Cardiac fibroblast (primary cell): ENCODE measurements around the gene LY6G5B.

Experiments
- DNase-seq, 2 donors: peaks; one replicate each; pipeline versions ENCODE4 v3.0.0 to v3.0.0-alpha.2; 2010; ENCODE audit warnings: low read depth in 2 of 2
- H3K4me3 ChIP-seq, 2 donors: replicated peaks in 1 of 2; 1 replicate in 1 of 2; 2 replicates in 1 of 2; pipeline ENCODE4 v1.5.1; 2011; ENCODE audit warnings: low read depth in 2 of 2, low read length in 2 of 2, mild to moderate bottlenecking in 2 of 2, moderate library complexity in 1 of 2
- CTCF ChIP-seq: IDR thresholded peaks from one replicate; pipeline ENCODE4 v1.5.1; 2011; ENCODE audit warnings: low read depth, mild to moderate bottlenecking, low read length, inconsistent platforms

The LY6G5B gene

DNA sequence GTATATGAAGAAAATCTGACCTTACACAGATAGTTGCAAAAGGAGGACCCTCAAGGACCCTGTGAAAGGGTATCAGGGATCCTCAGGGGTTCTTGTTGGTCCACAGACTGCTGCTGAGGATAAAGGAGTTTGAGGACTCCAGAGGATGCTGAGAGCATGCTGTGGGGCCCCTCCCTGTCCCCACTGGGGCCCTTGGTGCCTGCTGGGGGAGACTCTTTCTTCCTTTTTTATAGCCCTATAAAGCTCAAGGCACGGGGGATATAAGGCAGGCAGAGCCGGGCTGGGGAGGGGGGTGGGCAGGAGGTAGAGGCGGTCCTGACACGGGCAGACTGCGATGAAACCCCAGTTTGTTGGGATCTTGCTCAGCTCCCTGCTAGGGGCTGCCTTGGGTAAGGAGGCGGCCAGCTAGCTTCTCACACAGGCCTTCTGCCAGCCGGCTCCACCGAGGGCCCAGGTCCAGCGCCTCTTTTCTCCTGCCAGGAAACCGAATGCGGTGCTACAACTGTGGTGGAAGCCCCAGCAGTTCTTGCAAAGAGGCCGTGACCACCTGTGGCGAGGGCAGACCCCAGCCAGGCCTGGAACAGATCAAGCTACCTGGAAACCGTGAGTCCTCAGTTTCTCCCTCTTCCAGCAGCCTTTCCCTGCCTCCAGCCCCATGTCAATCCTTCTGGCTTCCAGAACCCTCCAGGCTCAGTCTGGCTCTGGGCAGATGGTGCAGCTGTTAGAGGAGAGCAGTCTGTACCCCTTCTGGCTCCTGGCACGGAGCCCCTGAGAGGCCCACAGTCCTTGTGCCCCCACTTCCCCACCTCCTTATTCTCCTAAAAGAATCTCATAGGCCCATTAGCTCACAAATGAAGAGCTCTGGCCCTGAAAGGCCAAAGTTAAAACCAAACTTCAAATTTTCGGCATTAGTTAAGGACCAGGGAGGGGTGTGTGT lies 45.5 kb downstream of the LY6G5B start, which contains the start of gene LY6G6D:
Gene LY6G6D, plus strand, starts transcription at position 327 of the 937 bp plus-strand sequence. Its CDS starts 8 bp downstream, at position 335.
- TF ChIP-seq CTCF: no peak
- no peak within 1 kb of the TSS for H3K4me3 ChIP-seq
- DNase-seq: no peak

DNA sequence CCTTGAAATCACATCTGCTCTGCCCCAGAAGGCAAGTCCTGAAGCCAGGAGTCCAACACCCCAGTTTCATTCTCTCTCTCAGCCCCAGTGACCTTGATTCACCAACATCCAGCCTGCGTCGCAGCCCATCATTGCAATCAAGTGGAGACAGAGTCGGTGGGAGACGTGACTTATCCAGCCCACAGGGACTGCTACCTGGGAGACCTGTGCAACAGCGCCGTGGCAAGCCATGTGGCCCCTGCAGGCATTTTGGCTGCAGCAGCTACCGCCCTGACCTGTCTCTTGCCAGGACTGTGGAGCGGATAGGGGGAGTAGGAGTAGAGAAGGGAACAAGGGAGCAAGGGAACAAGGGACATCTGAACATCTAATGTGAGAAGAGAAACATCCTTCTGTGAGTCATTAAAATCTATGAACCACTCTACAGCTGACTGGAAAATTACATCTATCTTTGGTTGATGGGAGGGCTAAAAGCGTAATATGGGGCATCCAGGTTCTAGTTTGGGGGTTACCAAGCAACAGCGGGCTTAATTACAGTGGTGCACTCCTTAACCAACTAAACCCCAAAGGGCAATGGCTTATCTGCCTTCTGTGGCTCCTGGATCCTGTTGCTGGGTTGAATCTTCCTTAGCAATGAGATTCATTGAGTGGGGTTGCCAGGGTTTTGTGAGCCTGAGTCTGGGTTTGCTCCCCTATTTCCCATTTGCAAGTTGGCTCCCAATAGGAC lies 47.9 kb downstream of the LY6G5B start:
- no peak for DNase-seq
- no peak for TF ChIP-seq CTCF
- no peak overlapping the region for H3K4me3 ChIP-seq

DNA sequence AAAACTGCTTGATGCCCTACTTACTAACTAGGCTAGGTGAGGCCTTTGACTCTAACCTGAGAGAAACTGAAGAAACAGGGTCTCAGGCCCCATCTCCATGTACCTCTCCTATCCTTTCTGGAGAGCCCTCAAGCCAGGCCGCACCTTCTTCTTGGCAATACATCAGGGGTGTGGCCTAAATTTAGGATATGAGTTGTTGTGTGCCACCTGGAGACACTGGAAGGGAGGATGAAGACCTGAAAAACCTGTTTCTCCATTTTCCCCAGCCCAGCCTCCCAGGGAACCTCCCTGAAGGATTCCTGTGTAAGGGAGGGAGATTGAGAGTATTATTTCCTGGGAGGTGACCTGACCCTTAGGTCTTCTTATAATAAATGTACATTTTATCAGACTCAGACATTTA lies 48.5 kb downstream of the LY6G5B start:
- no peak for DNase-seq
- no peak for TF ChIP-seq CTCF
- no peak overlapping the region for H3K4me3 ChIP-seq

GRCh38 chr6:31719001-31719400 lies 49.2 kb downstream of the LY6G5B start:
- no peak overlapping the region for H3K4me3 ChIP-seq
- DNase-seq: no peak

DNA sequence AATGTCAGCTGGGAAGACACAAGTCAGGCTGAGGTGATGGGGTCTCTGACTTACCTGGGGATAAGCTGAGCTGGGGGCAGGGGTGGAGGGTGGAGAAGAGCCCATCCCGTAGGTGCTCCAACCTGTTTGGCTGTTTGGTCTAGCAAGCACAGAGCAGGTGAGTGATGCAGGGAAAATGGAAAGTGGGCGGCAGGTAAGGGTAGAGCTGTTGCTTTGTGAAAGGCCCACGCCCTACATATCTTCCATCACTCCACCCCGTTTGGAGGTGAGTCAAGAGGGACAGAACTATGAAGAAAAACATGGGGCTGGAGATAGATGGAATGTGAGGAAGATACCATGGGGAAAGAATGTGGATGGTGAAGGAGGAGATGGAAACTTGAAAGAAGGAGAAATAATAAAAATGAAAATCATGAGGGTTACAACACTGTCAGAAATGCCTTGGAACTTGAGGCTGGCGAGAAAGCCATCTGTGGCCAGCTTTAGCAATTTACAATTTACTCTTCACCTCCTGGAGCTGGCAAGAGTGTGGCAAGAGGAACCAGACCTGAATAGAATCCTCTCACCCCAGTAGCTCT lies 50.5 kb downstream of the LY6G5B start:
- no peak for TF ChIP-seq CTCF
- no peak for DNase-seq
- no peak overlapping the region for H3K4me3 ChIP-seq

More at GRCh38 chr6:31719001-31719400, 49.2 kb downstream of the LY6G5B start:
- no peak for TF ChIP-seq CTCF

- H3K4me3 ChIP-seq: no peak within 1 kb of the TSS
- no peak for TF ChIP-seq CTCF
- no peak for DNase-seq
These were observed 51.7 kb downstream of the LY6G5B start, which contains the start of gene LY6G6C for GRCh38 chr6:31721351-31722020. Gene LY6G6C (minus strand): TSS chr6:31721746. CDS start chr6:31721679, 67 bp downstream.
